HG02938 (cell line): ENCODE results near the gene ARHGAP27.

ENCODE experiments used
- ATAC-seq: cut with Tn5 transposase; IDR thresholded peaks from one replicate; pipeline ENCODE4 v1.9.1; 2021; ENCODE audit warnings: mild to moderate bottlenecking, moderate library complexity; ENCODE audit not compliant: unreplicated experiment

ARHGAP27 gene

GRCh38 chr17:45408611-45409421 is 23.9 kb downstream of the ARHGAP27 start:
- no peak for ATAC-seq

- ATAC-seq = no peak
These were observed 26.6 kb downstream of the ARHGAP27 start for GRCh38 chr17:45406107-45406506.

- ATAC-seq = no peak
These were observed 27.2 kb downstream of the ARHGAP27 start for GRCh38 chr17:45405250-45406086.

- ATAC-seq = no peak
These were observed 27.8 kb downstream of the ARHGAP27 start for GRCh38 chr17:45404870-45405249.

- no peak for ATAC-seq
These were observed 28.7 kb downstream of the ARHGAP27 start for GRCh38 chr17:45403906-45404490.

GRCh38 chr17:45402916-45403315 is 29.8 kb downstream of the ARHGAP27 start:
- no peak for ATAC-seq

GRCh38 chr17:45398800-45399199 is 33.9 kb downstream of the ARHGAP27 start:
- no peak for ATAC-seq

- no peak for ATAC-seq
These were observed 34.9 kb downstream of the ARHGAP27 start for GRCh38 chr17:45397796-45398195.

- no peak for ATAC-seq
These were observed 36.0 kb downstream of the ARHGAP27 start for GRCh38 chr17:45396496-45397205.

GRCh38 chr17:45395569-45396415 is 36.9 kb downstream of the ARHGAP27 start:
- ATAC-seq = no peak

- no peak for ATAC-seq
These were observed 37.6 kb downstream of the ARHGAP27 start for GRCh38 chr17:45394913-45395568.

- no peak for ATAC-seq
These were observed 38.1 kb downstream of the ARHGAP27 start for GRCh38 chr17:45394564-45394912.

- no peak for ATAC-seq
These were observed 38.6 kb downstream of the ARHGAP27 start for GRCh38 chr17:45394091-45394490.

- ATAC-seq = no peak
These were observed 39.3 kb downstream of the ARHGAP27 start for GRCh38 chr17:45393411-45393810.

- ATAC-seq = no peak
These were observed 40.8 kb downstream of the ARHGAP27 start for GRCh38 chr17:45391918-45392317.

- no peak for ATAC-seq
These were observed 41.4 kb downstream of the ARHGAP27 start for GRCh38 chr17:45391291-45391690.

- ATAC-seq = no peak
These were observed 43.3 kb downstream of the ARHGAP27 start for GRCh38 chr17:45389354-45389753.

GRCh38 chr17:45388604-45389325 is 43.9 kb downstream of the ARHGAP27 start:
- no peak for ATAC-seq

- no peak for ATAC-seq
These were observed 44.9 kb downstream of the ARHGAP27 start for GRCh38 chr17:45387739-45388138.
